Tibial artery (tissue), 4 donors: Measurements from ENCODE around the gene SLC24A4.

Source experiments
- DNase-seq, 2 donors: peaks; one replicate each; pipeline ENCODE4 v3.0.0-alpha.2; 2019
- H3K27ac ChIP-seq, 2 donors: fragments of 200-600 bp; sonication (generic) in 1 of 2; 1 replicate in 1 of 2; 2 replicates in 1 of 2; pipeline ENCODE4 v1.5.1; 2018 to 2019; ENCODE audit warnings: mild to moderate bottlenecking in 1 of 2
- H3K27me3 ChIP-seq, 2 donors: fragments of 200-600 bp; sonication (generic) in 1 of 2; one replicate each; pipeline versions ENCODE4 v1.5.1 to v1.6.0; 2016 to 2019
- H3K36me3 ChIP-seq, 3 donors: fragments of 200-600 bp; sonication (generic) in 2 of 3; one replicate each; pipeline ENCODE4 v1.5.1; 2016 to 2019; ENCODE audit warnings: mild to moderate bottlenecking in 2 of 3
- H3K4me1 ChIP-seq, 4 donors: fragments of 200-600 bp; sonication (generic) in 2 of 4; 1 replicate in 3 of 4; 2 replicates in 1 of 4; pipeline ENCODE4 v1.5.1; 2016 to 2019
- H3K4me3 ChIP-seq, 2 donors: fragments of 200-600 bp; sonication (generic) in 1 of 2; 1 replicate in 1 of 2; 2 replicates in 1 of 2; pipeline ENCODE4 v1.5.1; 2018 to 2019; ENCODE audit warnings: mild to moderate bottlenecking in 2 of 2
- H3K9me3 ChIP-seq, 3 donors: fragments of 200-600 bp; sonication (generic) in 1 of 3; one replicate each; pipeline ENCODE4 v1.5.1; 2016 to 2019
- intact Hi-C: fragments of 100-400 bp; cut with DNase I; formaldehyde crosslinking; loops from one replicate; pipeline ENCODE4 v1.15.0; 2023; ENCODE audit warnings: low total_unique reads
- TF ChIP-seq, protein P1 (sequence below), 2 experiments: fragments of 200-600 bp in 1 of 2; fragments of 450-650 bp in 1 of 2; IDR thresholded peaks; one replicate each; pipeline ENCODE4 v1.5.1; 2017 to 2019; ENCODE audit warnings: antibody characterized with exemption in 2 of 2, mild to moderate bottlenecking in 1 of 2, moderate library complexity in 1 of 2

Gene SLC24A4

DNA sequence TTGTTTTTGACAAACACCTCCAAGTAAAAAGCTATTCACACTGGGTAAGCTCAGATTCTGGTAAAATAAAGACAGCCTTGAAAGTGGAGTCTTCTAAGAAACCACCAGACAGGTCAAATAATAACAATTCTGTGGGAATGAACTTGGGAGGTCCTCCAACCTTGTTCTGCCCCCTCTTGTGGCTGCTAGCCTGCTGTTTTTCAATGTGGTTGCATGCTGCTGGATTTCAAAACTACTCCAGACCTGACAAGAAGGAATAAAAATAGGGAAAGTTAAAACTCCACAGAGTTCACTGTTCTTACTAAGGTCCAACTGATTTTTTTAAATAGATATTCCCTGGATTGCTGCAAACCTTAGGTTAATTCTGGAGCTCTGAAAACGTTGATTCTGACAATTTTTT, 158.4 kb downstream of the SLC24A4 start:
- H3K4me1 ChIP-seq = no peaks in the 10 kb centered on the region
- intact Hi-C loops = no loop called here
- no peaks in the 10 kb centered on the region for H3K36me3 ChIP-seq

DNA sequence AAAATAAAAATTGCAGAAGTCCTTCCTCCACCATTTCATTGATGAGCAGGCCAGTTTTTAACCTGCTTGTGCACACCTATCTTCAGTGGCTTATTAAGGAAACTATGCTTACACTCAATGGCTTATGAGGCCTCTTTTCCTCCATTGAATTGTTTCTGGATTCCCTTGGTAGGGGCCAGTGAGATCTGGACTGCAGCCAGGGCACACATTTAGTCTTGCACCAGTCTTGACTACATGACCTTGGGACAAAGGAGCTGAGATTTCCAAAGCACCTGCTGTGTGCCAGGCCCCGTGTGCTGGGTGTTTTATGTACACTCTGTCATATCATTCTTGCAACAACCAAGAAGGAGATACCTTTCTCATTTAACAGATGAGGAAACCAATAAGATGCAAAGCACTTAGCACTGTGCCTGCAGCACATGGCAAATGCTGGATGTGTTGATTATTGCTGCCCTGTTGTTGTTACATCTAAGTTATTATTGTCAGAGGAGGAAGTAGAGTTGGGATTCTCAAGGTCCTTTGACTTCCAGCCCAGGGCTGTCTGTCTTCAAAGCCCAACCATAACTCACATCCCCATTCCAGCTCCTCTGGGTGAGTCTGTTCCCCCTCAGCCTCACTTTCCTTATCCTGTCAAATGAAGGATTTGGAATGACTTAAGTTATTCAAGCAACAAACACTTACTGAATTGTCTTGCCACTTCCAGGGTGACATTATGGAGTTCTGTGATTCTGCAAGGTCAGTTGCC, 159.0 kb downstream of the SLC24A4 start:
- Histone ChIP-seq H3K36me3 (no peaks in the 10 kb centered on the region), H3K4me3 (no peak overlapping the region), H3K27me3 (no peaks in the 10 kb centered on the region), H3K4me1 (no peaks in the 10 kb centered on the region), H3K9me3 (no peaks in the 10 kb centered on the region), H3K27ac (no peak overlapping the region)
- TF ChIP-seq, protein P1, sequence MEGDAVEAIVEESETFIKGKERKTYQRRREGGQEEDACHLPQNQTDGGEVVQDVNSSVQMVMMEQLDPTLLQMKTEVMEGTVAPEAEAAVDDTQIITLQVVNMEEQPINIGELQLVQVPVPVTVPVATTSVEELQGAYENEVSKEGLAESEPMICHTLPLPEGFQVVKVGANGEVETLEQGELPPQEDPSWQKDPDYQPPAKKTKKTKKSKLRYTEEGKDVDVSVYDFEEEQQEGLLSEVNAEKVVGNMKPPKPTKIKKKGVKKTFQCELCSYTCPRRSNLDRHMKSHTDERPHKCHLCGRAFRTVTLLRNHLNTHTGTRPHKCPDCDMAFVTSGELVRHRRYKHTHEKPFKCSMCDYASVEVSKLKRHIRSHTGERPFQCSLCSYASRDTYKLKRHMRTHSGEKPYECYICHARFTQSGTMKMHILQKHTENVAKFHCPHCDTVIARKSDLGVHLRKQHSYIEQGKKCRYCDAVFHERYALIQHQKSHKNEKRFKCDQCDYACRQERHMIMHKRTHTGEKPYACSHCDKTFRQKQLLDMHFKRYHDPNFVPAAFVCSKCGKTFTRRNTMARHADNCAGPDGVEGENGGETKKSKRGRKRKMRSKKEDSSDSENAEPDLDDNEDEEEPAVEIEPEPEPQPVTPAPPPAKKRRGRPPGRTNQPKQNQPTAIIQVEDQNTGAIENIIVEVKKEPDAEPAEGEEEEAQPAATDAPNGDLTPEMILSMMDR (IDR thresholded peaks at IDR 0.05) = no peak
- no peak for DNase-seq
- intact Hi-C loops = no loop called here

More for the DNA sequence above, 158.4 kb downstream of the SLC24A4 start:
- H3K27me3 ChIP-seq = no peaks in the 10 kb centered on the region
- TF ChIP-seq, protein P1 (IDR thresholded peaks at IDR 0.05) = no peak
- DNase-seq = no peak
- no peak overlapping the region for H3K27ac ChIP-seq
- no peaks in the 10 kb centered on the region for H3K9me3 ChIP-seq
- H3K4me3 ChIP-seq = no peak overlapping the region

DNA sequence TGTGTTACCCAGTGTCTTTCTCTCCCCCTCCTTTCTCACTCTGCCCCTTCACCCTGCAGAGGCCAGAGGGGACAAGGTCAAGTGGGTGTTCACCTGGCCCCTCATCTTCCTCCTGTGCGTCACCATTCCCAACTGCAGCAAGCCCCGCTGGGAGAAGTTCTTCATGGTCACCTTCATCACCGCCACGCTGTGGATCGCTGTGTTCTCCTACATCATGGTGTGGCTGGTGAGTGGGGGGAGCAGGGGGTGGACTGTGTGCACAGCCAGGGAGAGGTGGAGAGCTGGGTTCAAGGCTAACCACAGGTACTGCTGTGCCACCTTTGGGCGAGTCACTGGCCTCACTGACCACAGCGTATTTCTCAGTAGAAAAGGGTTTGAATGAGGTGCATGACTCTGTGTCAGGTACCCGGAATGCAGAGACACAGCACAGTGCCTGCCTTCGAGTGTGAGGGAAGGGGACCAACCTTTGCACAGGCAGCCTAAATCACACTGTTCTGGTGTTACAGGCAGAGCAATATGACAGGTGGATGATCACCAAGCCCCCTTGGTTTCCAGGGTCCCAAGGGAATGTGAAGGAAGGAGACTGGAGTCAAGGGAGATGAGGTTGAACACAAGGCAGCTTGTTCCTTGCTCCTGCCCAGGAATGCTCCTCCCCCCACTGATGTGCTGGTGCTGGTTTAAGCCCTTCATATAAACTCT, 159.8 kb downstream of the SLC24A4 start:
- TF ChIP-seq, protein P1 (IDR thresholded peaks at IDR 0.05) = no peak
- Histone ChIP-seq H3K36me3 (no peaks in the 10 kb centered on the region), H3K4me3 (no peak overlapping the region), H3K4me1 (no peaks in the 10 kb centered on the region), H3K9me3 (no peaks in the 10 kb centered on the region), H3K27ac (no peak overlapping the region), H3K27me3 (no peaks in the 10 kb centered on the region)
- no peak for DNase-seq
- intact Hi-C loops = no loop called here

DNA sequence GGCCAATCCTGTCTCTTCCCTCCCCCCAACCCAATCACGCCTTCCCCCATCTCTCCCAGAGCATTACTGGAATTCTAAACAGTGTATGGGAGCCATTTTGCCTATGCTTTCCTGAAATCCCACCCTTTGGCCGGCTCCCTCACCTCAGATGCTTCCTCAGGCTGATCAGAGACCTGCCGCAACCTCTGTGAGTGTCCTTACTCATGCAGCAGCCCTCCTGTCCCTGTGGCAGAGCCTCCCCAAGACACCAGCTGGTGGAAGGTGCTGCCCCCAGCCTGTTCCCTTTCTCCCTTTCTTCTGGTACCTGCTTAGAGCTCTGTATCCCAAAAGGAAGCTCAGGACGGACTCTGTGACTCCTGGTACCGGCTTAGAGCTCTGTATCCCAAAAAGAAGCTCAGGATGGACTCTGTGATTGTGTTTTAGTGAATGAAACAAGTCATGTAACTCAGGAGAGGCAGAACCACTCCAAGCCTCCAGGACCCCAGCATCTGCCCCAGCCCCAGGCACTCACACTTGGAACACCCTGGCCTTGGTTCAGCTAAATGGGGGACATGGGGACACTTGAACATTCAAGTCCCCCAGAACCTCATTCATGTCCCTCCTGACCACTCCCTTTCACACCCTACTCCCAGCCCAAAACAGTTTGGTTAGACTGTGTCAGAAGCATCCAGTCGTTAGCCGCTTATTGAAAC, 161.3 kb downstream of the SLC24A4 start:
- intact Hi-C loops = no loop called here
- TF ChIP-seq, protein P1 (IDR thresholded peaks at IDR 0.05) = no peak
- Histone ChIP-seq H3K27ac (no peak overlapping the region), H3K4me1 (no peaks in the 10 kb centered on the region), H3K36me3 (no peaks in the 10 kb centered on the region), H3K27me3 (no peaks in the 10 kb centered on the region), H3K4me3 (no peak overlapping the region), H3K9me3 (no peaks in the 10 kb centered on the region)
- DNase-seq = no peak

- Histone ChIP-seq H3K4me1 (no peaks in the 10 kb centered on the region), H3K4me3 (no peak overlapping the region)
Observed at GRCh38 chr14:92486881-92487280, 163.9 kb downstream of the SLC24A4 start.

More at GRCh38 chr14:92486881-92487280, 163.9 kb downstream of the SLC24A4 start:
- intact Hi-C loops = no loop called here
- Histone ChIP-seq H3K36me3 (no peaks in the 10 kb centered on the region), H3K27ac (no peak overlapping the region), H3K9me3 (no peaks in the 10 kb centered on the region), H3K27me3 (no peaks in the 10 kb centered on the region)
- TF ChIP-seq, protein P1 (IDR thresholded peaks at IDR 0.05) = no peak
- DNase-seq = no peak
